GM18519 (cell line): ENCODE measurements around the gene UNC5A.

Experiments used
- ATAC-seq: cut with Tn5 transposase; IDR thresholded peaks from one replicate; pipeline ENCODE4 v1.9.1; 2021; ENCODE audit warnings: mild to moderate bottlenecking, moderate library complexity; ENCODE audit not compliant: unreplicated experiment, low FRiP score

The UNC5A gene

DNA sequence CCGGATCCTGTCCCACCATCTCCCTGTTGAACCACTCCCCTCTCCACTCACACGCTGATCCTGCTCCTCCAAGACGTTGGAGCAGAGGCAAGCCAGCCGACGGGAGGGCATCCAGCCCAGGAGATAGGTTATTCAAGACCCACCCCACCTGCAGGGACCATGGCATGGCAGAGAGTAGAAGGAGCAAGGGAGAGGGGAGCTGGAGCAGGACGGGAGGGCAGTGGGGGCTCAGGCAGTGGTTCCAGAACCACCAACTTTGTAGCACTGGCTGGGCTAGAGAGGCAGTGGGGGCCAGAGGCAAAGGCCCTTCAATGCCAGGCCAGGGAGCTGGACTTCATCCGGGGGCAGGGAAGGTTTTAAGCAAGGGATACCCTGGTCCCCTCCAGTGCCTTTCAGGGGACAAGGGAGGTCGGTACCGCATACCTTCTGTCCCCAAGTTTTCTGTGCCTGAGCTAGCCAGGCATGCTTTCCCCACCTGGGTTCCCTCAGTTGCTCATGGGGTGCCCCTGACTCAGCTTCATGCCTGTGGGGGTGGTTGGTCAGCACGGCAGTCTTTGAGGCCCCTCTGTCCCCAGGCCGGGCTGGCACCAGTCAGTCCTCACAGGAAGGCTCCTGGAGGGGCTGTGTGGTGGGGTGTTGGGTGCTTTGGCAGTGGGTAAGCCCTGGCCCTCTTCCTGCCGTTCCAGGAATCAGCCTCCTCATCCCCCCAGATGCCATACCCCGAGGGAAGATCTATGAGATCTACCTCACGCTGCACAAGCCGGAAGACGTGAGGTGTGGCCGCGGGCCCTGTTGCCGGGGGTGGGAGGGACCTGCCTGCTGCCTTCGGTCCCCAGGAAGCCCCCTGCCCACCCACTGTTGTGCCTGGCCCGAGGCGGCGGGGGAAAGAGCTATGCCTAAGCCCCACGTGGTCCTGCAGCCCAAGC is 66.4 kb downstream of the UNC5A start:
- no peak for ATAC-seq

DNA sequence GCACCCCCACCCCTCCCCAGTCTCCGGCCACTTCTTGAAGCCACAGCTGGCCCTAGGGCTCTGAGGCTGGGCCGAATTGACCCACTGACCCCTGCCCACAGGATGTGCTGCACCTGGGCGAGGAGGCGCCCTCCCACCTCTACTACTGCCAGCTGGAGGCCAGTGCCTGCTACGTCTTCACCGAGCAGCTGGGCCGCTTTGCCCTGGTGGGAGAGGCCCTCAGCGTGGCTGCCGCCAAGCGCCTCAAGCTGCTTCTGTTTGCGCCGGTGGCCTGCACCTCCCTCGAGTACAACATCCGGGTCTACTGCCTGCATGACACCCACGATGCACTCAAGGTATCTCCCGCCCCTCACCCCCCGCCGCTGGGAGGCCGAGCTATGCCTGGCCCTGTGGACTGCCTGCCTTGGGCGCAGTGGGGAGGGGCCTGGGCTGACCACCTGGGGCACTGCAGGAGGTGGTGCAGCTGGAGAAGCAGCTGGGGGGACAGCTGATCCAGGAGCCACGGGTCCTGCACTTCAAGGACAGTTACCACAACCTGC is 67.5 kb downstream of the UNC5A start:
- no peak for ATAC-seq

DNA sequence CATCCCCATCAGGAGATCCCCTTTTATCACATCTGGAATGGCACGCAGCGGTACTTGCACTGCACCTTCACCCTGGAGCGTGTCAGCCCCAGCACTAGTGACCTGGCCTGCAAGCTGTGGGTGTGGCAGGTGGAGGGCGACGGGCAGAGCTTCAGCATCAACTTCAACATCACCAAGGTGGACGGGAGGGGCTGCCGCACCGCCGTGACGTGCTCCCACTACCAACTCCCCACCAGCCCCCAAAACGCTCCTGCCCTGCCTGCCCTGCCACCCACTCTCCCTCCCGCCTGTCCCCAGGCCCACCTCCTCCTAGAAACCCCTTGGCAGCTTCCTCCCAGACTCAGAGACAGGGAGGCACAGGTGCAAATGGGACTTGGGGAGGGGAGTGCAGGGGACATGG is 68.1 kb downstream of the UNC5A start:
- no peak for ATAC-seq

DNA sequence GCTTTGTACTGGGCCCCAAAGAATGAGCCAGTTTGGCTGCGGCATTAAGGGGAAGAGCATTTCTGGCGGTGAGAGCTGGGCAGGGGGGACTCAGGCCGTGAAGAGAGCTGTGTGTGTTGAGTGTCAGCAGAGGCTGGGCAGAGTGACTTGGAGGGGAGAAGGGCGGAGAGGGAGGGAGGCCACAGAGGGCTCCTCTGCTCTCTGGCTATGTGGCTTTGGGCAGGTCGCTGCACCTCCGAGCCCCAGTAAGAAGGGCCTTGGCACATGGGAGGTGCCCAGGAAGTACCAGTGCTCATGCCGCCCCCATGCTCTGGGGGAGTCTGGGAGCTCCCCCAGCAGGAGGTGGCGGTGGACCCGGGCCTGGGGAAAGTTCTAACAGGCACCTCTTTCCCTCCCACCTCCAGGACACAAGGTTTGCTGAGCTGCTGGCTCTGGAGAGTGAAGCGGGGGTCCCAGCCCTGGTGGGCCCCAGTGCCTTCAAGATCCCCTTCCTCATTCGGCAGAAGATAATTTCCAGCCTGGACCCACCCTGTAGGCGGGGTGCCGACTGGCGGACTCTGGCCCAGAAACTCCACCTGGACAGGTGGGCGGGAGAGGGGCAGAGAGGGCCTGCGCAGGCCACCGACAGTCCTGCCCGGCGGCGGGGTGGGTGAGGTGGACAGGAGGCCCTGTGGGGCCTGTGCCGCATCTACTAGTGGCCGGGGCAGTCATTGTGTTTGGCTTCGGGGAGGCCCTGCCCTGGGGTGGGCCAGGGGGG is 68.7 kb downstream of the UNC5A start:
- ATAC-seq: no peak

DNA sequence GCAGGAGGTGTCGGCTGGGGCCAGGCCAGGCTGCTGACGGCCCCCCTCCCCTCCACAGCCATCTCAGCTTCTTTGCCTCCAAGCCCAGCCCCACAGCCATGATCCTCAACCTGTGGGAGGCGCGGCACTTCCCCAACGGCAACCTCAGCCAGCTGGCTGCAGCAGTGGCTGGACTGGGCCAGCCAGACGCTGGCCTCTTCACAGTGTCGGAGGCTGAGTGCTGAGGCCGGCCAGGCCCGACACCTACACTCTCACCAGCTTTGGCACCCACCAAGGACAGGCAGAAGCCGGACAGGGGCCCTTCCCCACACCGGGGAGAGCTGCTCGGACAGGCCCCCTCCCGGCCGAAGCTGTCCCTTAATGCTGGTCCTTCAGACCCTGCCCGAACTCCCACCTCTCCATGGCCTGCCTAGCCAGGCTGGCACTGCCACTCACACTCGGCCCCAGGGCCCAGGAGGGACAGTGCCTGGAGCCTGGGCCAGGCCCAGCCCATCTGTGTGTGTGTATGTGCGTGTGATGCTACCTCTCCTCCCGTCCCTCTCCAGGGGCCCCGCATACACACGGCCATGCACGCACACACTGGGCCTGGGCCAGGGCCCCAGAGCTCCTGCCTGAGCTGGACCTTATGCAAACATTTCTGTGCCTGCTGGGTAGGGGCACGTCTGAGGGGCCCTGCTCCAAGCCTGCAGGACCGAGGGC is 69.5 kb downstream of the UNC5A start:
- ATAC-seq: no peak

DNA sequence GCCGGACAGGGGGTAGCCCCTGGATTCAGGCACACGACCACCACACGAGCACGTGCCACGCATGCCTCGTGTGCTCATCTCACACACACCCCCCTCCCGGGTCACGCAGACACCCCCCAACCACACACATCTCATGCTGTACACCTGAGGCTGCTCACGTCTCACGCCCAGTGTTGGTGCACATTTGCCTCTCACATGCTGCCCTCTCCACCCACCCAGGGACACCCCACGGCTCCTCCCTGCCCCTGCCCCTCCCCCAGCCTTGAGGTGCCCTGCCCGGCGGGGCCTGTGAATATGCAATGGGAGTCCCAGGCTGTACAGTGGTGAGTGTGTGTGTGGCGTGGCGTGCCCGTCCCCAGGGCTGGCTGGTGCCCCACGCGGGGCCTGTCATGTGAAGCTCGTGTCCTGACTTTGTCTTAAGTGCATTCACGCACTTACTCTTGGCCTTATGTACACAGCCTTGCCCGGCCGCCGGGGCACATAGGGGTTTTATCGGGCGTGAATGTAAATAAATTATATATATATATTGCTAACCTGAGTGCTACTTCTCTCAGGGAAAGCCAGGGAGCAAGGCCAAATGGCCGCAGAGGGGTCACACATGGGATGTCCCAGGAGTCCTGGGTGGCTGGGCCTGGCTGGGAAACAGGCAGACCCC is 70.1 kb downstream of the UNC5A start:
- ATAC-seq: no peak

DNA sequence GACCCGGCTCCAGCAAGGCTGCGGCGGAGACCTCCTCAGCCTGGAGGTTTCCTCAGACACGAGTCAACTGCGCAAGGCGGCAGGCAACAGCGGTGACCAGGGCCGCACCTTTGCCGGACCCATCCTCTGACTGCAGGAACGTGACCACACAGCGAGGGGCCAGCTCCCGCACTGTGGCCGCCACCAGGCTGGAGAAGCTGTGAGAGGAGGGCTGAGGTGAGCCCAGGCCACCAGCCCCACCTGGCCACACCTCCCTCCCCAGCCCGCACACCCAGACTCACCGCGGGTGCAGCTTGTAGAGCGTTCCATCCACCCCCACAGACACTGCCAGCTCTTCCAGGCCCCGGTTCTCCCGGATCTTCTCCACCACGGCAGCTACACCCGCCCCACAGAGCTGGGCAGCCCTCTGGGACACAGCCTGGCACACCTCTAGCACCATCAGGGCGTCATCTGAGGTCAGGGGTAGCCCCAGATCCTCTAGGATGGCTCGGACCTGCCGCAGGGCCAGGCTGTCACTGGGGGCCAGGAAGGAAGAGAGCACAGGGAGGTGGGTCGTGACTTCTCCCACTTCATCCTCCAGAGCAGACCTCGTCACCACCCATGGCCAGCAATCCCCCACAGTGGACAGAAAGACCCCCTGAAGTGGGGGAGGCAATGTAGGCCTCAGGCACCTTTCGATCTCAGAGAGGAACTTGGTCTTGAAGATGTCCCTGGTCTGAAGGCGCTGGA is 70.8 kb downstream of the UNC5A start:
- ATAC-seq: no peak

DNA sequence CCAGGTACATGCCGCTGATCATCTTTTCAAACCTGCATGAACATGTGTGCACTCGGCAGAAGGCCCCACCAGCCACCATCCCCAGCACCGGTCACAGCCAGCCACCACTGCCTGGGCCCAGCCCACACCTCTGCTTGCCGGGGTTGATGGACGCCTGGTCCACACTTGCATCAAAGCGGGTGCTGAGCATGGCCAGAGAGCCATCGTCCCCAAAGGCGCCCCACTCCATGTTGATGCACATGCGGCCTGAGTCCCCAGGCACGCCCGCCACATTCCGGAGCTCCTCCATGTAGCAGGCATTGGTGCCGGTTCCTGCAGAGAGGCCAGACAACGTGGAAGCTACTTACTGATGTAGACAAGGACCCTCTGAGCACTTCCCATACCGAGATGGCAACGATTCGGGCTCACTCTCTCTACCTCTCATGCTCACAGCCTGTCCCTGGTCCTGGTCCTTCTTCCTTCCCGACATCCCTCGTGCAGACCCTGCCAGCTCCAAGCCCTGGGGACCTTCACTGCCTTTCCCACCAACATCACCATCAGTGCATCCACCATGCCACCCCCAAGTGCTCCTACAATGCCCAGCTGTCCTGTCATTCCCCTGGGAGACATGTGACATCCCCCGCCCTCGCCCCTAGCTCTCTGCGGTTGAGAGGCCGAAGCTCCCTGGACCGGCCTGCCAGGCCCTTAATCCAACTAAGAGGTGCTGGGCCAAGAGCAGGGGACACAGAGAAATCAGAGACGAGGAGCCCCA is 71.6 kb downstream of the UNC5A start:
- no peak for ATAC-seq

DNA sequence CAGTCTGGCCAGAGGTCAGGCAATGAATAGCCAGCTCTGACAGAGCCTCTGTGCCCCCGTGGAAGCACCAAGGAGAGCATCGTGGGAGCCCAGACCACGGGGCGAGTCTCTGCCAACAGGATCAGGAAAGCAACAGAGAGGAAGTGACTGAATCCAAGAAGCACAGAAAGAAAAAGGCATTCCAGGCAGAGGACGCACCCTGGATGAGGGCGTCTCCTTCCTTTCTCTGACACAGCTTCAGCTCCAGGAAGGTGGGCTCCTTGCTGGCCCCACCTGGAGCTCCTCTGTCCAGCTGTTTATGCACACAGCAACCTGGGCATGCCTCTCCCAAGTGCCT is 72.2 kb downstream of the UNC5A start:
- ATAC-seq: no peak

DNA sequence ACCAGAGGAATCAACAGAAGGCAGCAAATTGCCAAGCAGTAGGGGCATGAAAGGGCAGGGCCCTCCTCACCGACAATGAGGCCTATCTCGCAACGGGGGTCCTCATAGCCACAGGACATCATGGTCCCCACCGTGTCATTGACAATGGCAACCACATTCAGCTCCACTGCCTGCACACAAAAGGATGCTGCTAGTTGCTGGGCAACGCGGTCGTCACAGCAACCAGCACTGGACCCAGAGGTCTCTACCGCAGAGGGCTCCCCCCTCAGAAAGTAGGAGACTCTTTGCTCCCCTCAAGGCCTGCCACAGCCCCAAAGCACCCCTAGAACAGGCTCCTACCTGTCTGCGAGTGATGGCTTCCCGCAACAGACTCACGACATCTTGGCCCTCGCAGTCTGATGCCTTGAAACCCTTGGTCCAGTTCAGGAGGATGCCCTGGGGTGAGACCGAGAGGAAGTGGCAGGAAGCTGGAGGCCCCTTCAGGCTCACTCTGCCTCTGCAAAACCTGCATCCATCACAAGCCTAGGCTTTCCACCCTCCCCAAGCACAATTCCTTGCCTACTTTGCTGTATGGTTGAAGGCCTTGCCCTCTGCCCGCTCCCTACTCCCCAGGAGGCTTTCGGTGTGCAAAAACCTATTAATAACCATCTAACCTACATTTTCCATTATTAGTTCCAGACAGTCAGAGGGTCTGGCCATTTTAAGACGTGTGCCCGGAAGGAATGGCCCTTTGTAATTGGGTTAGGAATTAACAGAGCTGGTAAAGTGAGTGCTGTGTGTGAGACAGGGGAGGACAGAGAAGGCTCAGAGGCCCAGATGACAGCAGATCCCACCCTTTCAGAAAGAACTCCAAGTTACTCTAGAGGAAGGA is 73.6 kb downstream of the UNC5A start:
- ATAC-seq: no peak

DNA sequence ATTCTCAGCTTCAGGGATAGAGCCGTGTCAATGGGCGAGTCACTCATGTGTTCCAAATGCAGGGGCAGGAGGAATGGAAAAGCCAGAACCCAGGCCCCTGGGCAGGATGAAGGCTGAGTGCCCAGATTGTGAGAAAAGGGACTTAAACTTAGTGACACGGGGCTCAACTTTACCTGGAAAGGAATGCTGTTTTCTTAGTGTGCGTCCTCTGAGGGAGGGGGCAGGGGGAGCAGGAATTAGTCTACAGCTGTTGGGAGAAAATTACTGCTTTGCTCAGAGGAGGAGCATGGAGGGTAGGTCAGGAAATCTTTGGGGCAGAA is 74.2 kb downstream of the UNC5A start:
- ATAC-seq: no peak

DNA sequence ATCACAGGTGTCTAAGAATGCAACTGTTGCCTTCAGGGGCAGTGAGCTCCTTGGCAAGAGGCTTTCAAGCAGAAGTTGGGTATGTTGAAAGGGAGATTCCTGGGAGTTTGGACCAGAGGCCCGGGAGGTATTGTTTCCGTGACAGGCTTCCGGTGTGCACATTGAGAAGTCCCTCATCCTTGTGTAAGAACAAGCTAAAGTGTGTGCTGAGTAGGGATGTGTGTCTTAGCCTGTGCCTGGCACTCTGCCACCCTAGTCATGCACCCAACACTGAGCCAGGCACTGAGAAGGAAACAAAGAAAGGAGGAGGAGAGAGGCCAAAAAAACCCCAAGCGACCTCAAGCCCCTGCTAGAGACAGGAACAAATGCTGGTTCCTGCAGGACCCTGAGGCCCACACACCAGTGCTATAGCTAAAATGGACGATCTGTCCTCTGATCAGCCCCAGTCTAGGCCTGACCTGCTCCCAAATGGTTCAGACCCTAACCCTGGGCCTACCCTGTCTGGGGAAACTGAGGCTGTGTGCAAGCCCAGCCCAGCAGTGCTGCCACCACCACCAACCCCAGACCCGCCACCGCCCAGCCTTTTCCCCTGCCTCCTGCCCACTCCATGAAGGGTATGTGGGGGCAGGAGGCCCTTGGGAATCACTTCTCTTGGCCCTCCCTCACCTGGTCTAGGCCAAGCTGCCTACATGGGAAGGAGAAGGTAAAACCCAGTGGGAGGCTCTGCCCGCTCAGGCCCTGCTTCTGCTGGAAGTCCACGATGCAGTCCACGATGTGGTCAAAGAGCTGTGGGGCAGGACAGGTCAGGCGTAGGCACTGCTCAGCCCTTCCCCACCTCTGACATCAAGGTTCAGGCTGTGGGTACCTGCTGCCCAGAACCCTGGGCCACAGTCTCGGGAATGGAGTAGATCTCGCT is 76.2 kb downstream of the UNC5A start:
- no peak for ATAC-seq

DNA sequence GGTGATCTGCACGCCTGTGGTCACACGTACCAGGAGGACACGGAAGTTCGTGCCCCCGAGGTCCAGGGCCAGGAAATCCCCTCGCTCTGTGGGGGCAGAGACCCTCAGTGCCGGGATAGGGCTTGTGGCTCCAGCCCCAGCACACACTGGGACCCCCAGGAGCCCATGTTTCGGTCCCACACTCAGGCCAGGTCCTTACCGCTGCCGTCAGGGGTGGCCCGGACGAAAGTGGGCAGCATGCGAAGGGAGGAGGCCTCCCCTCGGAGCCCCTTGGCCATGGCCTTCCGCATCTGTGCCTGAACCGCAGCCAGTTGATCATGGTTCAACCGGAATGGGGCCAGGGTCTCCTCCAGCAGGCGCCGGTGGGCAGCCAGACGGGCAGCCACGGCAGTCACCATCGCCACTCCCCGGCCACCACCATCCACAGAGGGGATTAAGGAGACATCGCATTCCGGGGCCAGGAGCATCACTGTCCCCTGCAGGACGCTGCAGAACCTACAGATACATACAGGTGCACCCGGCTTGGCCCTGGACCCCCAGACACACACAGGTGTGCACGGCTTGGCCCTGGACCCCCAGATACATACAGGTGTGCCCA is 77.0 kb downstream of the UNC5A start:
- no peak for ATAC-seq

DNA sequence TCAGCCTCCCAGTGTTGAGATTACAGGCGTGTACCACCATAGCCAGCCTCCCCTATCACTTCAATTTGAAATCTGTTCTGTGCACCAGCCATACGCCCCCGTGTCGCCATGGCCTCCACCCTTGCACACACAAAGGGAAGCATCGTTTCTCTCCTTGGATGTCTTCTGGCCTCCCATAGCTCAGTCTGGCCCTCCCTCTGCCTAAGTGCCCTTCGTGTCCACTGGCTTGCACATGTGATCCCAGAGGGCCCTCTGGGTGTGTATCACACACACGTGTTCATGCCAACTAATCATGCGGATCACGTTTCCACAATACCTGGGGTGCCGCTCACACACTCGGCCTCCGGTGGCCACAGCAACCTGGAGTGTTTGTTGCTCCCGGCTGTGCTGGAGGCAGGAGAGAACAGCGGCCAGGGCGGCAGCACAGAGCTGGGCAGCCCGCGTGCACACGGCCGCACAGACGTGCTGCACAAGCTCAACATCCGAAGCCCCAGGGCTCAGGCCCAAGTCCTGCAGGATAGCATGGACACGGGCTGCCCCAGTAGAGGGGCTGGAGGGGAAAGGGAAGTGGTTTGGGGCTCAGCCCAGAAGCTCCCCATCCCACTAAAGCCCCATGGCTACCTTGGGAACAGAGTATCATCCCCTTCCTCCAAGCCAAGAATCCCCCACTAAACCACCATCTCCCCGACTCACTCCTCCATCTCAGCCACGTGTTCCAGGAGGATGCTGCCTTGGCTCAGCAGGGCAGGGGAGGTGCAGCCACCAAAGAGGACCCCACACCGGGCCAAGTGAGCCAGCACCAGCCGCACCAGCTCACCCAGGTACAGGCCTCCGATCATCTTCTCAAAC is 77.9 kb downstream of the UNC5A start:
- no peak for ATAC-seq

DNA sequence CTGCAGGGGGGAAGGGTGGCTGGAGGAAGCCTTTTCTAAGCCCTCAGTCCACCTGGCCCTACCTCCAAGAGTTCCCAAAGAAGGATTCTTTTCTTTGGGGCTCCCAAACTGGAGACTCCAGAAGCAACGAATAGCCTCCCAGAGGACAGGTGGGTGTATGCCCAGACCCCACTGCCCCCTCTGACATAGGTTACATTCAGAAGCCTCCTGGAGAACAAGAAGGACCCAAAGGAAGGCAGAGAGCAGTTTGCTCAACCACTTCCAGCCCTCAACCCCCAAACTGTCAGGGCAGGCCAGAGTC is 78.5 kb downstream of the UNC5A start:
- no peak for ATAC-seq
